WTC11 (cell line): ENCODE results near the gene CRABP2. TPM values are rescaled to one million over a fixed set of nuclear protein-coding genes. Genes with fewer than 3 reads are reported as not detected.
A peak's percentile ranks its signal among the peaks of the same experiment; 100 is the strongest.

Experiments used
- ARID4B ChIP-seq: sonication (generic); formaldehyde crosslinking; IDR thresholded peaks from 2 replicates; pipeline ENCODE4 v1.8.0; 2023; ENCODE audit warnings: missing genetic modification reagents, mild to moderate bottlenecking, borderline replicate concordance
- ATF6 ChIP-seq: sonication (generic); formaldehyde crosslinking; IDR thresholded peaks from 2 replicates; pipeline ENCODE4 v1.8.1; 2023; ENCODE audit warnings: mild to moderate bottlenecking, missing genetic modification reagents
- CDX4 ChIP-seq: fragments of 250-450 bp; sonication (Bioruptor Pico); IDR thresholded peaks from 2 replicates; pipeline ENCODE4 v1.9.0; 2021; ENCODE audit warnings: moderate library complexity, mild to moderate bottlenecking, inconsistent platforms, borderline replicate concordance
- CREM ChIP-seq: sonication (generic); formaldehyde crosslinking; IDR thresholded peaks from 2 replicates; pipeline ENCODE4 v1.8.1; 2022; ENCODE audit warnings: mild to moderate bottlenecking, missing genetic modification reagents, moderate library complexity
- E2F1 ChIP-seq: sonication (generic); formaldehyde crosslinking; IDR thresholded peaks from 2 replicates; pipeline ENCODE4 v1.8.0; 2022; ENCODE audit warnings: mild to moderate bottlenecking, missing genetic modification reagents
- EMX1 ChIP-seq: fragments of 250-450 bp; sonication (Bioruptor Pico); IDR thresholded peaks from 2 replicates; pipeline ENCODE4 v1.8.0; 2021; ENCODE audit warnings: mild to moderate bottlenecking
- FOXK1 ChIP-seq: sonication (generic); formaldehyde crosslinking; IDR thresholded peaks from 2 replicates; pipeline ENCODE4 v1.8.0; 2022; ENCODE audit warnings: mild to moderate bottlenecking, moderate library complexity, missing genetic modification reagents
- FOXP1 ChIP-seq: sonication (generic); formaldehyde crosslinking; IDR thresholded peaks from 2 replicates; pipeline ENCODE4 v1.8.0; 2022; ENCODE audit warnings: missing genetic modification reagents, mild to moderate bottlenecking, moderate library complexity, borderline replicate concordance
- FOXP4 ChIP-seq: sonication (generic); formaldehyde crosslinking; IDR thresholded peaks from 2 replicates; pipeline ENCODE4 v1.8.0; 2022; ENCODE audit warnings: mild to moderate bottlenecking, missing genetic modification reagents
- IRF1 ChIP-seq: sonication (generic); formaldehyde crosslinking; IDR thresholded peaks from 2 replicates; pipeline ENCODE4 v1.8.0; 2023; ENCODE audit warnings: missing genetic modification reagents
- IRF2 ChIP-seq: sonication (generic); formaldehyde crosslinking; IDR thresholded peaks from 2 replicates; pipeline ENCODE4 v1.8.0; 2022; ENCODE audit warnings: low read depth, missing genetic modification reagents, borderline replicate concordance
- OVOL2 ChIP-seq: fragments of 250-450 bp; sonication (Bioruptor Pico); IDR thresholded peaks from 2 replicates; pipeline ENCODE4 v1.9.0; 2021; ENCODE audit warnings: mild to moderate bottlenecking, borderline replicate concordance
- PREB ChIP-seq: sonication (generic); formaldehyde crosslinking; IDR thresholded peaks from 2 replicates; pipeline ENCODE4 v1.8.1; 2022; ENCODE audit warnings: mild to moderate bottlenecking, missing genetic modification reagents, moderate library complexity, borderline replicate concordance
- RORB ChIP-seq: fragments of 250-450 bp; sonication (Bioruptor Pico); IDR thresholded peaks from 2 replicates; pipeline ENCODE4 v1.9.0; 2021; ENCODE audit warnings: mild to moderate bottlenecking
- TCF7 ChIP-seq: sonication (generic); formaldehyde crosslinking; IDR thresholded peaks from 2 replicates; pipeline ENCODE4 v1.8.0; 2022; ENCODE audit warnings: mild to moderate bottlenecking, low read depth, missing genetic modification reagents, moderate library complexity
- TEAD4 ChIP-seq: sonication (generic); formaldehyde crosslinking; IDR thresholded peaks from 2 replicates; pipeline ENCODE4 v1.8.0; 2022; ENCODE audit warnings: mild to moderate bottlenecking, missing genetic modification reagents
- ZNF121 ChIP-seq: sonication (generic); formaldehyde crosslinking; IDR thresholded peaks from 2 replicates; pipeline ENCODE4 v1.8.0; 2023; ENCODE audit warnings: missing genetic modification reagents
- ZNF232 ChIP-seq: sonication (generic); formaldehyde crosslinking; IDR thresholded peaks from 2 replicates; pipeline ENCODE4 v1.8.0; 2022; ENCODE audit warnings: mild to moderate bottlenecking, missing genetic modification reagents
- ZNF532 ChIP-seq: fragments of 250-450 bp; sonication (Bioruptor Pico); IDR thresholded peaks from 2 replicates; pipeline ENCODE4 v1.9.0; 2021; ENCODE audit warnings: mild to moderate bottlenecking, borderline replicate concordance
- total RNA-seq: library from RNA; stranded (reverse); gene quantifications from 3 replicates; pipeline ENCODE4 v1.2.3, GENCODE V29; 2021

CRABP2 gene
- total RNA-seq, 1 experiment from 2014 or later, result 135 TPM

- no peak for TF ChIP-seq ARID4B
- TF ChIP-seq ZNF232 (CRISPR knock-in tag), result peak; percentile 91
- TF ChIP-seq TCF7, result no peak
- TF ChIP-seq FOXK1, result 0 out of 2 replicates have a peak, but pooled peaks have one; percentile 49
- TF ChIP-seq OVOL2 (CRISPR knock-in tag), result no peak
- TF ChIP-seq CDX4, result no peak
- TF ChIP-seq IRF1 (CRISPR knock-in tag), result 0 out of 2 replicates have a peak, but pooled peaks have one; percentile 50
- TF ChIP-seq ZNF121 (CRISPR knock-in tag), result peak; percentile 17; the same call in 1 of the 2 replicates
- no peak for TF ChIP-seq ATF6 (CRISPR knock-in tag)
- TF ChIP-seq PREB (CRISPR knock-in tag), result 0 out of 2 replicates have a peak, but pooled peaks have one; percentile 60
- 0 out of 2 replicates have a peak, but pooled peaks have one; percentile 17 for TF ChIP-seq CREM (CRISPR knock-in tag)
- TF ChIP-seq E2F1 (CRISPR knock-in tag), result 0 out of 2 replicates have a peak, but pooled peaks have one; percentile 39
- TF ChIP-seq FOXP1 (CRISPR knock-in tag), result no peak
- TF ChIP-seq FOXP4 (CRISPR knock-in tag), result peak; percentile 83; the same call in 1 of the 2 replicates
- TF ChIP-seq IRF2 (CRISPR knock-in tag), result no peak
- no peak for TF ChIP-seq ZNF532
- TF ChIP-seq RORB (CRISPR knock-in tag), result no peak
- no peak for TF ChIP-seq TEAD4 (CRISPR knock-in tag)
- TF ChIP-seq EMX1, result no peak
Measured at GRCh38 chr1:156652131-156652991, 53.0 kb downstream of the CRABP2 start (continued).
